PC-9 (cell line): ENCODE results near the gene PEA15.

ENCODE experiments used
- CTCF ChIP-seq: fragments of 200-600 bp; sonication (generic); conservative IDR thresholded peaks from 2 replicates; pipeline ENCODE4 v1.6.1; 2017; ENCODE audit warnings: mixed run types, antibody characterized with exemption, mild to moderate bottlenecking, moderate library complexity
- EZH2 ChIP-seq: fragments of 200-600 bp; sonication (generic); IDR thresholded peaks from 2 replicates; pipeline ENCODE4 v1.8.0; 2017; ENCODE audit warnings: antibody characterized with exemption, low read depth

GRCh38 chr1:160196143-160196542 is 9.0 kb upstream of the PEA15 start:
- TF ChIP-seq CTCF, result no peak
- TF ChIP-seq EZH2, result no peak
